Endothelial cell (in vitro differentiated cells): ENCODE measurements around the gene TMPRSS13. TPM values are rescaled to one million over a fixed set of nuclear protein-coding genes. Genes with fewer than 3 reads are reported as not detected.
A peak's percentile ranks its signal among the peaks of the same experiment; 100 is the strongest.

Experiments
- DNase-seq: peaks from one replicate; pipeline ENCODE4 v3.0.0; 2021; ENCODE audit warnings: low spot score
- H3K27ac Mint-ChIP-seq: one replicate; pipeline ENCODE4 v1.8.0; 2021; ENCODE audit warnings: mixed read lengths, inconsistent platforms; ENCODE audit not compliant: unreplicated experiment
- H3K27me3 Mint-ChIP-seq: one replicate; pipeline ENCODE4 v1.8.0; 2021; ENCODE audit warnings: mild to moderate bottlenecking, moderate library complexity, mixed read lengths, inconsistent platforms; ENCODE audit not compliant: unreplicated experiment
- H3K36me3 Mint-ChIP-seq: one replicate; pipeline ENCODE4 v1.8.0; 2021; ENCODE audit warnings: mild to moderate bottlenecking, low read depth, mixed read lengths, inconsistent platforms; ENCODE audit not compliant: unreplicated experiment
- H3K4me1 Mint-ChIP-seq: one replicate; pipeline ENCODE4 v1.8.0; 2021; ENCODE audit warnings: mild to moderate bottlenecking, mixed read lengths, inconsistent platforms; ENCODE audit not compliant: unreplicated experiment
- H3K4me3 Mint-ChIP-seq: one replicate; pipeline ENCODE4 v1.8.0; 2021; ENCODE audit warnings: mild to moderate bottlenecking, mixed read lengths, inconsistent platforms; ENCODE audit not compliant: unreplicated experiment
- H3K9me3 Mint-ChIP-seq: one replicate; pipeline ENCODE4 v1.8.0; 2021; ENCODE audit warnings: mixed read lengths, inconsistent platforms; ENCODE audit not compliant: unreplicated experiment
- CTCF ChIP-seq: fragments of 200-600 bp; sonication (generic); IDR thresholded peaks from one replicate; pipeline ENCODE4 v1.5.0; 2021; ENCODE audit warnings: antibody characterized with exemption; ENCODE audit not compliant: unreplicated experiment
- total RNA-seq: library from RNA; stranded (reverse); fragmentation: NEBNext Ultra II Directional; extraction: Animal tissue kit (Norgen Biotek cat#: 25700); gene quantifications from one replicate; pipeline ENCODE4 v1.2.1, GENCODE V29; 2021; ENCODE audit not compliant: unreplicated experiment

Gene TMPRSS13
- total RNA-seq, 1 donor from 2014 or later = 1.8 TPM

GRCh38 chr11:117862753-117863152 lies 66.4 kb downstream of the TMPRSS13 start:
- DNase-seq = no peak
- no peaks in the 10 kb centered on the region for H3K36me3 Mint-ChIP-seq
- no peak overlapping the region for H3K4me3 Mint-ChIP-seq
- TF ChIP-seq CTCF = no peak
- H3K27ac Mint-ChIP-seq = peak overlapping the region; percentile 61
- no peaks in the 10 kb centered on the region for H3K9me3 Mint-ChIP-seq
- peaks cover 9% of the 10 kb centered on the region for H3K27me3 Mint-ChIP-seq
- H3K4me1 Mint-ChIP-seq = peaks cover 26% of the 10 kb centered on the region

- DNase-seq = no peak
- peaks cover 9% of the 10 kb centered on the region for H3K27me3 Mint-ChIP-seq
- no peaks in the 10 kb centered on the region for H3K9me3 Mint-ChIP-seq
- H3K4me1 Mint-ChIP-seq = peaks cover 26% of the 10 kb centered on the region
- no peaks in the 10 kb centered on the region for H3K36me3 Mint-ChIP-seq
- peak overlapping the region; percentile 17 for H3K4me3 Mint-ChIP-seq
- TF ChIP-seq CTCF = no peak
- H3K27ac Mint-ChIP-seq = peak overlapping the region; percentile 72
Measured at GRCh38 chr11:117862019-117862725, 67.0 kb downstream of the TMPRSS13 start.

GRCh38 chr11:117861151-117862018 lies 67.8 kb downstream of the TMPRSS13 start:
- peak overlapping the region; percentile 72 for H3K27ac Mint-ChIP-seq
- no peaks in the 10 kb centered on the region for H3K36me3 Mint-ChIP-seq
- peaks cover 10% of the 10 kb centered on the region for H3K27me3 Mint-ChIP-seq
- H3K9me3 Mint-ChIP-seq = no peaks in the 10 kb centered on the region
- H3K4me3 Mint-ChIP-seq = peak overlapping the region; percentile 17
- peaks cover 26% of the 10 kb centered on the region for H3K4me1 Mint-ChIP-seq
- no peak for TF ChIP-seq CTCF
- DNase-seq = no peak

- Mint-ChIP-seq H3K27me3 (peaks cover 9% of the 10 kb centered on the region), H3K4me1 (peaks cover 26% of the 10 kb centered on the region), H3K4me3 (no peak overlapping the region), H3K36me3 (no peaks in the 10 kb centered on the region), H3K27ac (no peak overlapping the region), H3K9me3 (no peaks in the 10 kb centered on the region)
- no peak for TF ChIP-seq CTCF
- no peak for DNase-seq
Measured at GRCh38 chr11:117860139-117860538, 69.1 kb downstream of the TMPRSS13 start.
